ENCODE measurements around the gene LMX1B.
"Not testable (repeated sequence)": the region's sequence is repeated elsewhere in the genome, so short reads cannot be mapped to it uniquely, and the experiment has no call there.

Gene LMX1B

GRCh38 chr9:126650404-126651341, 36.9 kb downstream of the LMX1B start:
- DNase-seq (ENCODE audit: low spot score in 2 of 2) (no peak), ATAC-seq (no peak)
- Mint-ChIP-seq H3K27ac (no peak overlapping the region), H3K4me3 (no peak overlapping the region), H3K36me3 (no peaks in the 10 kb centered on the region), H3K4me1 (peaks cover 4% of the 10 kb centered on the region), H3K9me3 (no peaks in the 10 kb centered on the region)

GRCh38 chr9:126652140-126652582, 38.4 kb downstream of the LMX1B start:
- Mint-ChIP-seq H3K27ac (no peak overlapping the region), H3K9me3 (no peaks in the 10 kb centered on the region), H3K4me1 (peaks cover 4% of the 10 kb centered on the region), H3K36me3 (no peaks in the 10 kb centered on the region), H3K4me3 (no peak overlapping the region)
- ATAC-seq (no peak), DNase-seq (ENCODE audit: low spot score in 2 of 2) (no peak)

- Mint-ChIP-seq H3K27ac (no peak overlapping the region), H3K36me3 (no peaks in the 10 kb centered on the region), H3K4me3 (no peak overlapping the region), H3K4me1 (peaks cover 4% of the 10 kb centered on the region), H3K9me3 (no peaks in the 10 kb centered on the region)
- ATAC-seq (no peak), DNase-seq (ENCODE audit: low spot score in 2 of 2) (no peak)
Observed at GRCh38 chr9:126654124-126654523, 40.4 kb downstream of the LMX1B start.

GRCh38 chr9:126656214-126656613, 42.5 kb downstream of the LMX1B start:
- H3K27ac Mint-ChIP-seq; ATAC-seq; H3K36me3 Mint-ChIP-seq; H3K4me1 Mint-ChIP-seq; H3K9me3 Mint-ChIP-seq; H3K4me3 Mint-ChIP-seq; DNase-seq (ENCODE audit: low spot score in 2 of 2): not testable (repeated sequence)

GRCh38 chr9:126658201-126658825, 44.6 kb downstream of the LMX1B start:
- no peak overlapping the region for H3K27ac Mint-ChIP-seq
- no peak overlapping the region for H3K4me3 Mint-ChIP-seq
- DNase-seq (ENCODE audit: low spot score in 2 of 2) (no peak), ATAC-seq (no peak)
- no peaks in the 10 kb centered on the region for H3K36me3 Mint-ChIP-seq
- no peaks in the 10 kb centered on the region for H3K4me1 Mint-ChIP-seq
- no peaks in the 10 kb centered on the region for H3K9me3 Mint-ChIP-seq

- DNase-seq (ENCODE audit: low spot score in 2 of 2) (no peak), ATAC-seq (no peak)
- no peaks in the 10 kb centered on the region for H3K9me3 Mint-ChIP-seq
- no peaks in the 10 kb centered on the region for H3K4me1 Mint-ChIP-seq
- no peak overlapping the region for H3K4me3 Mint-ChIP-seq
- no peaks in the 10 kb centered on the region for H3K36me3 Mint-ChIP-seq
- no peak overlapping the region for H3K27ac Mint-ChIP-seq
Observed at GRCh38 chr9:126658956-126659555, 45.3 kb downstream of the LMX1B start.

GRCh38 chr9:126661122-126661520, 47.4 kb downstream of the LMX1B start:
- Mint-ChIP-seq H3K27ac (no peak overlapping the region), H3K4me1 (peaks cover 7% of the 10 kb centered on the region), H3K9me3 (no peaks in the 10 kb centered on the region), H3K36me3 (no peaks in the 10 kb centered on the region), H3K4me3 (no peak overlapping the region)
- ATAC-seq, result peak; percentile 7
- DNase-seq (ENCODE audit: low spot score in 2 of 2), result no peak

- Mint-ChIP-seq H3K9me3 (no peaks in the 10 kb centered on the region), H3K4me1 (peaks cover 13% of the 10 kb centered on the region), H3K4me3 (no peak overlapping the region), H3K36me3 (no peaks in the 10 kb centered on the region), H3K27ac (no peak overlapping the region)
- ATAC-seq (no peak), DNase-seq (ENCODE audit: low spot score in 2 of 2) (no peak)
Observed at GRCh38 chr9:126661521-126662251, 48.0 kb downstream of the LMX1B start.

- no peak overlapping the region for H3K27ac Mint-ChIP-seq
- no peaks in the 10 kb centered on the region for H3K9me3 Mint-ChIP-seq
- DNase-seq (ENCODE audit: low spot score in 2 of 2), result no peak
- H3K36me3 Mint-ChIP-seq, result no peaks in the 10 kb centered on the region
- H3K4me3 Mint-ChIP-seq, result no peak overlapping the region
- no peak for ATAC-seq
- H3K4me1 Mint-ChIP-seq, result peaks cover 14% of the 10 kb centered on the region
Observed at GRCh38 chr9:126663661-126664072, 49.9 kb downstream of the LMX1B start.

- Mint-ChIP-seq H3K4me1 (peaks cover 14% of the 10 kb centered on the region), H3K9me3 (no peaks in the 10 kb centered on the region), H3K27ac (no peak overlapping the region), H3K4me3 (no peak overlapping the region), H3K36me3 (no peaks in the 10 kb centered on the region)
- DNase-seq (ENCODE audit: low spot score in 2 of 2), result no peak
- ATAC-seq, result no peak
Observed at GRCh38 chr9:126664900-126665643, 51.3 kb downstream of the LMX1B start.

GRCh38 chr9:126665644-126666035, 51.9 kb downstream of the LMX1B start:
- no peak overlapping the region for H3K4me3 Mint-ChIP-seq
- peaks cover 14% of the 10 kb centered on the region for H3K4me1 Mint-ChIP-seq
- no peak for DNase-seq (ENCODE audit: low spot score in 2 of 2)
- no peaks in the 10 kb centered on the region for H3K9me3 Mint-ChIP-seq
- ATAC-seq, result no peak
- no peak overlapping the region for H3K27ac Mint-ChIP-seq
- H3K36me3 Mint-ChIP-seq, result no peaks in the 10 kb centered on the region

- no peak overlapping the region for H3K27ac Mint-ChIP-seq
- peaks cover 14% of the 10 kb centered on the region for H3K4me1 Mint-ChIP-seq
- ATAC-seq (no peak), DNase-seq (ENCODE audit: low spot score in 2 of 2) (no peak)
- H3K36me3 Mint-ChIP-seq, result no peaks in the 10 kb centered on the region
- H3K9me3 Mint-ChIP-seq, result no peaks in the 10 kb centered on the region
- no peak overlapping the region for H3K4me3 Mint-ChIP-seq
Observed at GRCh38 chr9:126666155-126666803, 52.6 kb downstream of the LMX1B start.

- no peak overlapping the region for H3K27ac Mint-ChIP-seq
- no peak for ATAC-seq
- no peaks in the 10 kb centered on the region for H3K9me3 Mint-ChIP-seq
- H3K4me1 Mint-ChIP-seq, result peaks cover 14% of the 10 kb centered on the region
- H3K36me3 Mint-ChIP-seq, result no peaks in the 10 kb centered on the region
- DNase-seq (ENCODE audit: low spot score in 2 of 2), result no peak
- H3K4me3 Mint-ChIP-seq, result no peak overlapping the region
Observed at GRCh38 chr9:126667190-126668055, 53.7 kb downstream of the LMX1B start.
